NOMO-1 treated with dmso at 0.1 percent for 144 hours (cell line): Measurements from ENCODE around the gene SLC4A3.

Experiments
- DNase-seq: peaks from one replicate; lab custom pipeline; 2025; ENCODE audit not compliant: unreplicated experiment; lab: John Stamatoyannopoulos, UW

The SLC4A3 gene

DNA sequence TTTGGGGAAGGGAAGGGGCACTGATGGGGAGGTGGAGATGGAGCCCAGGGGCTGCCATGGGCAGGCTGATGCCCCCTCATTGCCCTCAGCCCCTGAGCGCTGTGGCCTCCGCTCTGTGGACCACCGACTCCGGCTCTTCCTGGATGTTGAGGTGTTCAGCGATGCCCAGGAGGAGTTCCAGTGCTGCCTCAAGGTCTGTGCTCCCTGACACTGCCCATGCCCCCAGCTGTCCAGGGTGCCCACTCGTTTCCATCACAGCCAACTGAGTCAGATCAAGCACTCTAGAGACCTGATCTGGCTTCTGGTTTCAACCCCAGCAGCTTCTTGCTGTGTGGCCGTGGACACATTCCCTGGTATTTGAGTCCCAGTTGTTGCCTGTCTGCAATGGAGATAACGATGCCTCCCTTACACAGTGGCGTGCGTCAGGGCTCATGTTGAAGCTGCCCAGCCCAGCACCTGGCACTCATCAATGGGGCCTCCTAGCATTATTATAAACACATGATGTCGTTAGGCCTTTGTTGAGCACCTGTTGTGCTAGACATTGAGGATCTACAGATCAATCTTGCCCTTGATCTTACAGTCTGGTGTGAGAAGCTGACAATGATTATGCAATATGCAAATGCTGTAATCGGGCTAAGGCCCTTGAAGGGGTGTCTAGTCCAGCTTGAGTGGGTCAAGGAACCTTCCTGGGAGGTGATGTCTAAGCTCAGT lies 15.4 kb upstream of the SLC4A3 start:
- no peak for DNase-seq

DNA sequence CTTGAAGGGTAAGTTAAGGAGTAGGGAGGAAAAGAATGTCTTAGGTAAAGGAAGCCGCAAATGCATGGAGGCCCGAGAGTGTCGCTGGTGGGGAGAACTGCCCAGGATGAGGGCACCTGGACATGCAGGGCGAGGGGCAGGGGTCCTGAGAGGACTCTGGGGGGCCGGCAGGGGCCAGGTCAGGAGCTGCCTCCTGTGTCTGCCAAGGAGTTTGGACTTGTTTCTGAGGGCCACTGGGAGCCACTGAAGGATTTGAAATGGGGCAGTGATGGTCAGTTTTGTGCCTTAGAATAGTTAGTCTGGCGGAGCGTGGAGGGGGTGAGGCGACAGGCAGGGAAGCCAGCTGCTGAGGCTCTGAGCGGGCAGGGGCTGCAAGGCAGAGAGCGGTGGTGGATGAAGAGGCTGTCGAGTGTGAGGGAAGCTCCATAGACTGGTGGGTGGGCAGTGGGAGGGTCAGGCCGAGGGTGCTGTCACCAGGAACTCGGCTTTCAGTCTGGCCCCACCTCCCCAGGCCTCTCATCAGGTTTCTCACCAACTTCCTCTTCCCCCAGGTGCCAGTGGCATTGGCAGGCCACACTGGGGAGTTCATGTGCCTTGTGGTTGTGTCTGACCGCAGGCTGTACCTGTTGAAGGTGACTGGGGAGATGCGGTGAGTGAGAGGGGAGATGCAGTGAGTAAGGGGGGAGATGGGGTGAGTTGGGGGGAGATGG lies 14.7 kb upstream of the SLC4A3 start:
- DNase-seq: no peak

- no peak for DNase-seq
These were observed 13.9 kb upstream of the SLC4A3 start for GRCh38 chr2:219613461-219614070.

DNA sequence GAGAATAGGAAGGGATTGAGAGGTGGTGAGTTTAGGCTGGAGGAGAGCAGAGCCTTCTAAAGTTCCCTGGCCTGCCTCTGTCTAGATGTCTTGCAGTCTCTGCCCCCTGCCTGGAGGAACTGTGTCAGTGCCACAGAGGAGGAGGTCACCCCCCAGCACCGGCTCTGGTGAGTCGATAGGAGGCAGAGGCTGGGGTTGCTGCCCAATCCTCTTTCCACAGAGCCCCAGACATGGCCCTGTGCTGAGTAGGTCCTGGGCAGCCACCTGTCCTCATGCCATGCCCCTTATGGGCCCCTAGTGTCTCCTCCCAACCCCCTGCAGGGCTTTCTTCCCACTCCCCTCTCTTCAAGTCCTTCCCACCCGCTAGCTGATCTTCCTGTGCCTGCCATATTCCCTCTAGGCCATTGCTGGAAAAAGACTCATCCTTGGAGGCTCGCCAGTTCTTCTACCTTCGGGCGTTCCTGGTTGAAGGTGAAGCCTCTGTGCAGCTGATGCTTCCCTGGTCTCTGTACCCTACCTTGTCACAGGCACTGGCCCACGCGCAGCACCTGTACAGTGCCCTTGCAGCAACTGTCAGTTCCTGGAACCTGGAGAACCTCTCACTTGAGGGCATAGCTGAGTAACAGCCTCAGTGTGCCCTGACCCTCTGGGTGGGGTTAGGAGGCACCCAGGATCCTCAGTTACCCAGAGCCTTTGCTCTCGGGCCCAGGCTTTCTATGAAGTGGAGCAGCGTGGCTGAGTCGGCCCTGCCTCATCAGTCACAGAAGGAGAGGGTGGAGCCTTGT lies 13.2 kb upstream of the SLC4A3 start:
- DNase-seq: no peak

- DNase-seq: no peak
These were observed 12.4 kb upstream of the SLC4A3 start for GRCh38 chr2:219615036-219615435.

- no peak for DNase-seq
These were observed 11.5 kb upstream of the SLC4A3 start for GRCh38 chr2:219615894-219616293.

- DNase-seq: no peak
These were observed 10.9 kb upstream of the SLC4A3 start for GRCh38 chr2:219616550-219616949.

DNA sequence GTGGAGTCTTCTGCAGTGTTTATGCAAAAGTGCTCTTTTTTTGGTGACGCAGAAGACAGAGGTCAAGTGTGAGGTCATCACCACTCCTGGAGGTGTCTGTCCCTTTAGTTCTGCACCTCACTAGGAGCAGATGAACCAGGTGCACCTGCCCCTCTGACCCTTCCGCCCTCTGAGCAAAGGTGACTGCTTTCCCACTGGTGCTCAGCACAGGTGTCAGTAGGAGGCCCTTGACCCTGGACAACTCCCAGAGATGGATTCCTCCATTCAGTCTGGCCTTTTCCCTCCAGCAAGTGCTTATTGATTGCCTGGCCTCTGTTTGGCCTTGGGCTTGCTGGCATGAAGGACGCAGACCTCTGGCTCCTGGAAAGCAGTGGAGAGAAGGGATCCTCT lies 8.7 kb upstream of the SLC4A3 start:
- DNase-seq: no peak

GRCh38 chr2:219619235-219619634 lies 8.2 kb upstream of the SLC4A3 start:
- DNase-seq: no peak

GRCh38 chr2:219620546-219620945 lies 6.9 kb upstream of the SLC4A3 start:
- no peak for DNase-seq

GRCh38 chr2:219621935-219622334 lies 5.5 kb upstream of the SLC4A3 start:
- DNase-seq: no peak

- DNase-seq: no peak
These were observed 5.0 kb upstream of the SLC4A3 start for GRCh38 chr2:219622472-219622871.

- DNase-seq: no peak
These were observed 2.9 kb upstream of the SLC4A3 start for GRCh38 chr2:219624565-219624964.

GRCh38 chr2:219625179-219625578 lies 2.3 kb upstream of the SLC4A3 start:
- DNase-seq: no peak

DNA sequence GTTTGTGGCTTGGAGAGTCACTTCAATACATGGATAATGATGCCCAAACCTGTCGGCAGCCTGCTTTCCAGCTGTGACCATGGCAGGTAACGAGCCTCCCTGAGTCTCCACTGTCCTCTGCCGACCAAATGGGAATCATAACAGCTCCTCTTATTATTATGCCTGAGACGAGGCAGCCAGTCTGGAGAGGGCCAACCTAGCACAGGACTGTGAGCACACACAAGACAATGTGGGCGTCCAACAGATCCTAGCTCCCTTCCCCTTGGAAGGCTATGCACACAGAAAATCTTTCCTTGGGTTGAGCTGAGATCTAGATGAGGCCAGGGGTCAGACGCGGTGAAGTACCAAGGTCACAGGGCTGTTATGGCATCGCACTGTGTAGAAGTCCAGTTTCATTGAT lies 890 bp upstream of the SLC4A3 start:
- DNase-seq: no peak

DNA sequence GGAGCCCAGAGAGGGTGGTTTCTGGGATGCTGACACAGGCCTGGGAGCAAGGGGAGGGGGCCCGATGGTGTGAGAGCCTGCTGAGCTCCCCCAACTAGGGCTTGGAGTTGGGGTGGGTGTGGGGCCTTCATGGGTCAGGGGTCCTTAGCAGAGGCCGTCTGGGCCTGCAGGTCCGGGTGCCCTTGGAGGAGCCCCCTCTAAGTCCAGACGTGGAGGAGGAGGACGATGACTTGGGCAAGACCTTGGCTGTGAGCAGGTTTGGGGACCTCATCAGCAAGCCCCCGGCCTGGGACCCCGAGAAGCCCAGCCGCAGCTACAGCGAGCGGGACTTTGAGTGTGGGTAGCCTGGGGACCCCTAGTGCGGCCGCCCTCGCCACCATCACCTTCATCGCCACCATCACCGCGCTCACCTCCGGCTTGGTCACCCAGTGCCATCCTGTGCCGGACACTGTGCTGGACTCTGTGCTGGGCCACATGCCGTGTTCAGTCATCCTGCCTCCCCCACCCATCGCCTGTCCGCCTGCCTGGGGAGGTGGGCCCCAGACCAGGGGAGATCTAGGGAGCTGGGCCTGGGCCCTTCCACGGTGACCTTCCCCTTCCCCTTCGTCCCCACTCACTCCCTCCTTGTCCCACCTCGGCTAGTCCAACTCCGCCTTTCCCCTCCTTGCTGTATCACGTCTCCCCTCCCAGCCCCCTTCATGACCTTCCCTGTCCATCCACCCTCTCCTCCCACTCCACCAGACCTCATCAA lies 980 bp downstream of the SLC4A3 start:
- DNase-seq: no peak

DNA sequence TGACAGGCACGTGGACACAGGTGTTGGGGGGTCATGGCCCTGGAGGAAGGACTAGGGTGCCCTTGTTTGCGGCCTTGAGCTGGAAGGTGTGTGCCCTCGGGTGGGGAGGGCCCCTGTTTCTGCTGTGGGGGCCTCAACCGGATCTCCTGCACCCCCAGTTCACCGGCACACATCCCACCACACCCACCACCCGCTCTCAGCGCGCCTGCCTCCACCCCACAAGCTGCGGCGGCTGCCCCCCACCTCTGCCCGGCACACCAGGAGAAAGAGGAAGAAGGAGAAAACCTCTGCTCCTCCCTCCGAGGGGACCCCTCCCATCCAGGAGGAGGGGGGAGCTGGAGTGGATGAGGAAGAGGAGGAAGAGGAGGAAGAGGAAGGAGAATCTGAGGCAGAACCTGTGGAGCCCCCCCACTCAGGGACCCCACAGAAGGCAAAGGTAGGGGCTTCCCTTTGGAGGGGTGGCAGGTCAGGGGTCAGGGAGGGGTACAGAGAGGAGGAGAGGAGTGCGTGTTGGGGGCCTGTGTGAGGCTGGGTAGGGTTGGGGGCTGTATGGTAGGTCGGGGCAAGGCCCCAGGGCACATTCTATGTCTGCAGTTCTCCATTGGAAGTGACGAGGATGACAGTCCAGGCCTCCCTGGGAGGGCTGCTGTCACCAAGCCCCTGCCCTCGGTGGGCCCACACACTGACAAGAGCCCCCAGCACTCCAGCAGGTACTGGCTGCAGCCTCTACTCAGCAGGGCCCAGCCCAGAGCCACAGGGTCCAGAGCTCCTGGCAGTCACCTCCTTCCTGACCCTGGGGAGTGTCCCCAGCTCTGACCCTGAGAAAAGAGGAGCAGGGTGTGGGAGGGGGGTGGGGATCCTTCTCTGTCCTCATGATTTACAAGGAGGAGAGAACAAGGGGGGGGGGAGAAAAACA lies 1.8 kb downstream of the SLC4A3 start:
- DNase-seq: peak; percentile 34

DNA sequence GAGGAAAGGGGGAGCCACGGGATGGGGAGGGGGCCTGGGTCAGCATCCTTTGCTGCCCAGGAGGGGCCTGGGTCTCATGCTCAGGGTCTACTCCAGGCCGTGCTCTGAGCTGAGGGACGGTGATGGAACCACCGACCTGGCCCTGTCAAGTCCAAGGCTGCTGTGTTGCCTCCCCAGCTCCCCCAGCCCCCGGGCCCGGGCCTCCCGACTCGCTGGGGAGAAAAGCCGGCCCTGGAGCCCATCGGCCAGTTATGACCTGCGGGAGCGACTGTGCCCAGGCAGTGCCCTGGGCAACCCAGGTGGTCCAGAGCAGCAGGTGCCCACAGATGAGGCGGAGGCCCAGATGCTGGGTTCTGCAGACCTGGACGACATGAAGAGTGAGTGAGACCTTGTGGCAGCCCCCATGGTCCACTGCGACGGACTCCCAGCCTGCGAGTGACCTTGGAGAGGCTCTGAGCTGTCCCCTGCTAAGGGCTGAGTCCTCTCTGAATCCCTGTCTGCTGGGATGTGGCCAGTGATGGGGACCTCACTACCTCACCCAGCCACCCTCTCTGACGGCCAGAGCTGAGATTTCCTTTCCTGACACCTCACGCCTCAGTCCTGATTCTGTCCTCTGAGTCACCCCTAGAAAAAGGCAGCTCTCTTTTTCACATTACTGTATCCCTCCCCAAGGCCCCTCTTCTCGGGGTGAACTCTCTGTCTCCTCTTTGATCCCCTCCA lies 2.7 kb downstream of the SLC4A3 start:
- no peak for DNase-seq

GRCh38 chr2:219630770-219631405 lies 3.5 kb downstream of the SLC4A3 start:
- DNase-seq: no peak
